ENCODE results near the gene EEF2. TPM values are rescaled to one million over a fixed set of nuclear protein-coding genes. Genes with fewer than 3 reads are reported as not detected.
A peak's percentile ranks its signal among the peaks of the same experiment; 100 is the strongest.

Gene EEF2
- total RNA-seq, 1 donor from 2014 or later = 1,702 TPM

- no peak for DNase-seq (ENCODE audit: extremely low spot score in 2 of 2)
- intact Hi-C loops (cut with DNase I) = loop anchor here (10.0 kb wide), 1 partner anchor 225 kb away; no protein-coding TSS in a partner anchor
- TF ChIP-seq CTCF (IDR thresholded peaks at IDR 0.05) (no peak), POLR2AphosphoS5 (IDR thresholded peaks at IDR 0.05; ENCODE audit: insufficient read depth in 1 of 2, low read depth in 1 of 2) (peak in 1 of 2 donors; percentile 40), POLR2A (IDR thresholded peaks at IDR 0.05) (no peak)
- Histone ChIP-seq H3K27ac (no peak overlapping the region), H3K9me3 (no peaks in the 10 kb centered on the region), H3K4me3 (no peak overlapping the region), H3K4me1 (peaks cover 20% of the 10 kb centered on the region), H3K27me3 (no peaks in the 10 kb centered on the region), H3K36me3 (peaks cover 3 to 90% of the 10 kb centered on the region in 2 donors)
Measured at GRCh38 chr19:3979674-3980352, 5.5 kb downstream of the EEF2 start.

- intact Hi-C loops (cut with DNase I) = no loop called here
- Histone ChIP-seq H3K4me3 (no peak overlapping the region), H3K27ac (no peak overlapping the region), H3K36me3 (peaks cover 3 to 88% of the 10 kb centered on the region in 2 donors), H3K27me3 (no peaks in the 10 kb centered on the region), H3K9me3 (no peaks in the 10 kb centered on the region), H3K4me1 (peaks cover 16% of the 10 kb centered on the region)
- DNase-seq (ENCODE audit: extremely low spot score in 2 of 2) = no peak
- TF ChIP-seq POLR2AphosphoS5 (IDR thresholded peaks at IDR 0.05; ENCODE audit: insufficient read depth in 1 of 2, low read depth in 1 of 2) (peak in 1 of 2 donors; percentile 9), CTCF (IDR thresholded peaks at IDR 0.05) (no peak)
Measured at GRCh38 chr19:3979289-3979673, 6.0 kb downstream of the EEF2 start.

- DNase-seq (ENCODE audit: extremely low spot score in 2 of 2) = no peak
- TF ChIP-seq POLR2AphosphoS5 (IDR thresholded peaks at IDR 0.05; ENCODE audit: insufficient read depth in 1 of 2, low read depth in 1 of 2) = no peak
- no peak for TF ChIP-seq POLR2A (IDR thresholded peaks at IDR 0.05)
- TF ChIP-seq CTCF (IDR thresholded peaks at IDR 0.05) = no peak
- Histone ChIP-seq H3K36me3 (peaks cover 3 to 77% of the 10 kb centered on the region in 2 donors), H3K4me3 (no peak overlapping the region), H3K9me3 (no peaks in the 10 kb centered on the region), H3K27me3 (no peaks in the 10 kb centered on the region), H3K27ac (no peak overlapping the region), H3K4me1 (peaks cover 5% of the 10 kb centered on the region)
- intact Hi-C loops (cut with DNase I) = no loop called here
Measured at GRCh38 chr19:3978145-3978544, 7.1 kb downstream of the EEF2 start.

GRCh38 chr19:3977242-3978143 lies 7.8 kb downstream of the EEF2 start:
- Histone ChIP-seq H3K4me3 (no peak overlapping the region), H3K27me3 (no peaks in the 10 kb centered on the region), H3K27ac (no peak overlapping the region), H3K4me1 (no peaks in the 10 kb centered on the region), H3K9me3 (no peaks in the 10 kb centered on the region), H3K36me3 (peaks cover 3 to 70% of the 10 kb centered on the region in 2 donors)
- DNase-seq (ENCODE audit: extremely low spot score in 2 of 2) = no peak
- intact Hi-C loops (cut with DNase I) = no loop called here
- TF ChIP-seq POLR2A (IDR thresholded peaks at IDR 0.05) (no peak), POLR2AphosphoS5 (IDR thresholded peaks at IDR 0.05; ENCODE audit: insufficient read depth in 1 of 2, low read depth in 1 of 2) (no peak), CTCF (IDR thresholded peaks at IDR 0.05) (no peak)

All from vagina (tissue), 2 donors.